ENCODE measurements around the gene MEIS2.

- TF ChIP-seq POLR2AphosphoS5 (IDR thresholded peaks at IDR 0.05; ENCODE audit: low read depth, low read length) (no peak), REST (IDR thresholded peaks at IDR 0.05; ENCODE audit: insufficient read depth in 1 of 2, low read depth in 2 of 2, low read length in 2 of 2) (no peak)
Observed at GRCh38 chr15:37071134-37071533, 29.2 kb downstream of the MEIS2 start.
